T-helper 1 cell treated with Interleukin-12 subunit alpha and Interleukin-12 subunit beta and Interleukin-4 antibody, amounts not matched to agents 30 ng/mL and 1 ng/mL, for 36 hours (primary cell): ENCODE measurements around the gene KBTBD12. TPM values are rescaled to one million over a fixed set of nuclear protein-coding genes. Genes with fewer than 3 reads are reported as not detected.

Source experiments
- intact Hi-C: fragments of 100-400 bp; cut with micrococcal nuclease; formaldehyde crosslinking; loops from one replicate; pipeline ENCODE4 v1.15.1; 2024
- total RNA-seq: library from RNA; stranded (reverse); gene quantifications from 2 replicates; pipeline ENCODE4 v1.2.3, GENCODE V29; 2022

The KBTBD12 gene
- total RNA-seq, 1 donor from 2014 or later: not detected

GRCh38 chr3:127984241-127984975, 69.4 kb downstream of the KBTBD12 start:
- intact Hi-C loops: no loop called here

DNA sequence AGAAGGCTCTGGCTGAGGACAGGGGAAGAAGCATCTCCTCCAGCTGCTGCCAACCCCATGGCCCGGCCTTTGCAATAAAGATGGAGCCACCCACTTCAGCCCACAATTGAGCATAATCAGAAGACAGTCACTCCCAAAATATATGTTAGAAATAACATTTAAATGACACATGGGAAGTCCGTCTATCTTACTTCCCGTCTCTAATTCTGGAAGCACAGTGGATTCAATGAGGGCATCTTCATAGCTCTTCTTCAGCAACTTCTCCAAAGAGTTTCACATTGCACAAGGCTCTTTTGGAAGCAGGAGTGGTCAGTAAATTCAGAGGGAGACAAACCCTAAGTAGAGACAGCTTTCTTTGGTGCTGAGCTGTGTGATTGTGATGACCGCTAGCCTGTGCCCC, 70.2 kb downstream of the KBTBD12 start:
- intact Hi-C loops: no loop called here

DNA sequence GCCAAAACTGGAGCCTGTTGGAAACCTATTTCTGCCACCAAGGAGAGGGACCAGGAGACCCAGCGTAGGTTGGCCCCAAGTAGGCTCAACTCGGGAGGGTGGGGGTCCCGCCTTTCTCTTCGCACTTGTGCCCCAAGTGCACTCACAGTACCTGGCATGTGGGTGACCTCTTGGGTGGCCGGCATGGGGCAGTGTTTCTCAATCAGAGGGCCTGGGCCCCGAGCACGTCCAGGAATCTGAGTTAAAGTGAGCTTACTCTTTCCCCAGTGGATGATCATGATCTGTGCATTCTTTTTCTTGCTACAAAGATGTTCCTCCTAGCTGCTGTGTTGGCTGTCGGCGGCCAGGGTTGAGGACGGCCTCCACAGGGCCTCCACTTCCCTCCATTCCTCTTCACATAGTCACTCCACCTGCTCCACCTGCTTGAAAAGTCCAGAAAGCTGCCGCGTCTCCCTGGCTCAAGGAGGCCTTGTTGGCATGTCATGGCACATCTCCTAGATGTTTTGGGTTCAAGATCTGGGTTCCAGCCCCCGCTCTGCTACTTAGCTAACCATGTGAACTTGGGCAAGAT, 70.7 kb downstream of the KBTBD12 start:
- intact Hi-C loops: no loop called here

- intact Hi-C loops: no loop called here
Observed at GRCh38 chr3:127986803-127987202, 71.8 kb downstream of the KBTBD12 start.

DNA sequence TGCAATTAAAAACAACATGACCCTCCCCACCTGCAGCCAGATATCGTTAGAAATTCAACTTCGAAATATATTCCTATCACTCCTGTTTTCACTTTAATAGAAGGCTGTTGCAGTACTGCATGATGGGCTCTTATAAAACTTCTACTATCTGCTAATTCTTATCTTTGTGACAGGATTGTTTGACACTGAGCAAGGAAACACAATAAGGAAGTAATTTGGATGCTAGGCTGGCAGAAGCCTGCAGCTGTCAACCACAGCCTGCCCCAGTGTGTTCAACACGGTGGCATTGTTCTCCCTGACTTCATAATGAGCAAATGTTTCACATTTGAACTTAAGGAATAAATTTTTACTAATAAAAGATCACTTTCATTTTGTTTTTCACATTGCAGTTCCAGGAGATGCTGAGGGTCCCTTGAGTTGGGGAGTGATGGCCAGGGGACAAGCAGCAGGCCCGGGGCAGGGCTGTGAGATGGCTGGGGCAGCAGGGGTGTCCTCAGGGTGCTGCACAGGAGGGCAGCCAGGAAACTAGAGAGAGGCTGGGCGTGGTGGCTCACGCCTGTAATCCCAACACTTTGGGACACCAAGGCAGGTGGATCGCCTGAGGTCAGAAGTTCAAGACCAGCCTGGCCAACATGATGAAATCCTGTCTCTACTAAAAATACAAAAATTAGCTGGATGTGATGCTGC, 72.4 kb downstream of the KBTBD12 start:
- intact Hi-C loops: no loop called here

- intact Hi-C loops: no loop called here
Observed at GRCh38 chr3:127988770-127989557, 73.9 kb downstream of the KBTBD12 start.

- intact Hi-C loops: no loop called here
Observed at GRCh38 chr3:127990051-127990450, 75.0 kb downstream of the KBTBD12 start.

- intact Hi-C loops: no loop called here
Observed at GRCh38 chr3:127990461-127990860, 75.4 kb downstream of the KBTBD12 start.

DNA sequence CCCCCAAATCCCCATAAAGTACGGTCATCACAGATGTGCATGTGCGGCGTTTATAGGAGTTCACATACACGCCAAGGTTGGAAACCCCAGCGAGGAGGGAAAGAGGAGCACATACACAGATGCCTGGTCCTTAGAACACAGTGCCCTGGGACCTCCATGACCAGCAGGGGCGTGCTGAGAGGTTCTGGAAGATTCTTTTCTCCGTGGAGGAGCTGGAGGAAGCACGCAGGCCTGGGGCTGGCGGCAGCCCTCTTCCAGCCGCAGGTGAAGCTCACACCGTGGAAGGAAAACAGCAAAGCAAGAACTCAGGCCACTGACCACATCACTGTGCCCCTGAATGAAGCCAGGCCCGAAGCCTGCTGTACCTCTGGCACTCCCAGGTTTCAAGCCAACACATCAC, 76.2 kb downstream of the KBTBD12 start:
- intact Hi-C loops: no loop called here

DNA sequence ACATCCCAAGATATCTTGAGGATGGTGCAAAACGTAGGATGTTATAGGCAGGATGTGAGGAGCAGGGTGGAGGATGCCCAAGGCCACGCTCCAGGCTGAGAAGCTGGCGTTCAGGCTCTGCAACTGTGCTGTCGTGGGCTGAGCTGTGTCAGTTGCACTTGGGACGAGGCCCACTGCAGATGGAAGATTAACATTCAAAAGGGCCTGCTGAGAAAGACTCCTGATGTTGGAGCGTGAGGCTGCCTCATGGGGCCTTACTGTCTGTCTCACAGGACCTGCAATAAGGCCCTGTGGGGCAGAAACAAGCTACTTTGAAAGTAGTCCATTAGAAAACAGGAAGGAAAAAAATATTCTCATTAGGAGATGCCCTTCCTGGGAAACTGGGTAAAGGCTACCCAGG, 76.6 kb downstream of the KBTBD12 start:
- intact Hi-C loops: no loop called here

DNA sequence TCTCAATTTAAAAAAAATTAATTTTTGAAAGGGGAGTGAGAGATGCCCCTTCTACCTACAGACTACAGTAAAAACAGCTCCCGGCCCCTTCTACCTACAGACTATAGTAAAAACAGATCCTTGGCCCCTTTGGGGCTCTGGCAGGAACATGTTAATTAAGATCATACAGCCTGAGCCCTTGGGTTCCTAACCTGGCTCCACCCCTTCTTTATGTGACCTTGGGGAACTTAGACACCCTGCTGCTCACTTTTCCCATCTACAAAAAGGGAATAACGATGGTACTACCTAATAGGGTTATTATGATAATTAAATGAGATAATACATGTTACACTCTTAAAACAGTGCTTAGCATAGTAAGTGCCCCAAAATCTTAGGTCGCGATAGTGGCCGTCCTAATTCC, 77.1 kb downstream of the KBTBD12 start:
- intact Hi-C loops: no loop called here

- intact Hi-C loops: no loop called here
Observed at GRCh38 chr3:127994011-127994410, 79.0 kb downstream of the KBTBD12 start.

GRCh38 chr3:127997016-127997415, 82.0 kb downstream of the KBTBD12 start:
- intact Hi-C loops: no loop called here

- intact Hi-C loops: no loop called here
Observed at GRCh38 chr3:127997961-127998360, 82.9 kb downstream of the KBTBD12 start.

DNA sequence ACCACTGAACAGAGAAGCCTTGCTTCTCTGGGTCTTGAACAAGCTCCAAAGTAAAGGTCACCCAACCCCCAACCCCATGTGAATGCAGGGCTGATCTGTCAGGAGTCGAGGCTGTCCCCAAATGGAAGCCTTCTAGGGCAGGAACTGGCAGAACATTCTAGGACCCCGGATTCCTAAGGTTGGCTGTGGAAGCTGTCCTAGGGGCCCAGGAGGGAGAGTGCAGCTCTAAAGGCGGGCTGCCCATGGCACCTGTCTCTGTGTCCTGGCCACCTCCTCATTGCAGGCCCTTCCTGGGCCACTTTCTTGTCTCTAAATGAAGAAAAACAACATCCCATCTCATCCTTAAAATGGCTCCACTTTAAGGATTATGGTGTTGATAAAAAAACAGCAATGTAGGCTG, 83.6 kb downstream of the KBTBD12 start:
- intact Hi-C loops: no loop called here

- intact Hi-C loops: no loop called here
Observed at GRCh38 chr3:127999509-128000106, 84.6 kb downstream of the KBTBD12 start.

DNA sequence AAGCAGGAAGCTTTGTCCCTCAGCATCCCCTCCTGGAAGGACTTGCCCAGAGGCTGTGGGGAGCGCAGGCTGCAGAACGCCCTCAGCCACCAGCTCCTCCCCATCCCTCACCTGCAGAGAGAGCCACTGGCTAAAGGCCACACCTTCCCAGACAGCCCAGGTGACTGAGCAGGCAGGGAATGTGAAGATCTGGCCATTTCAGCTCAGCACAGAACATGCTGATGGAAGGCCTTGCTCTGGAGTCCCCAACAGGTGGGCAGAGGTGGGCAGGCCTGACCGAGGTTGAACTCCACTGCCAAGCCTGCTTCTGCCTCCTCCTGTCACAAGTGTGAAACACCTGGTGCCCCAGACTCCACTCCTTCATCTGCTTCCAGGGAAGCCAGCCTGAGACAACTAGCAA, 86.5 kb downstream of the KBTBD12 start:
- intact Hi-C loops: no loop called here

- intact Hi-C loops: no loop called here
Observed at GRCh38 chr3:128004661-128005060, 89.6 kb downstream of the KBTBD12 start.

DNA sequence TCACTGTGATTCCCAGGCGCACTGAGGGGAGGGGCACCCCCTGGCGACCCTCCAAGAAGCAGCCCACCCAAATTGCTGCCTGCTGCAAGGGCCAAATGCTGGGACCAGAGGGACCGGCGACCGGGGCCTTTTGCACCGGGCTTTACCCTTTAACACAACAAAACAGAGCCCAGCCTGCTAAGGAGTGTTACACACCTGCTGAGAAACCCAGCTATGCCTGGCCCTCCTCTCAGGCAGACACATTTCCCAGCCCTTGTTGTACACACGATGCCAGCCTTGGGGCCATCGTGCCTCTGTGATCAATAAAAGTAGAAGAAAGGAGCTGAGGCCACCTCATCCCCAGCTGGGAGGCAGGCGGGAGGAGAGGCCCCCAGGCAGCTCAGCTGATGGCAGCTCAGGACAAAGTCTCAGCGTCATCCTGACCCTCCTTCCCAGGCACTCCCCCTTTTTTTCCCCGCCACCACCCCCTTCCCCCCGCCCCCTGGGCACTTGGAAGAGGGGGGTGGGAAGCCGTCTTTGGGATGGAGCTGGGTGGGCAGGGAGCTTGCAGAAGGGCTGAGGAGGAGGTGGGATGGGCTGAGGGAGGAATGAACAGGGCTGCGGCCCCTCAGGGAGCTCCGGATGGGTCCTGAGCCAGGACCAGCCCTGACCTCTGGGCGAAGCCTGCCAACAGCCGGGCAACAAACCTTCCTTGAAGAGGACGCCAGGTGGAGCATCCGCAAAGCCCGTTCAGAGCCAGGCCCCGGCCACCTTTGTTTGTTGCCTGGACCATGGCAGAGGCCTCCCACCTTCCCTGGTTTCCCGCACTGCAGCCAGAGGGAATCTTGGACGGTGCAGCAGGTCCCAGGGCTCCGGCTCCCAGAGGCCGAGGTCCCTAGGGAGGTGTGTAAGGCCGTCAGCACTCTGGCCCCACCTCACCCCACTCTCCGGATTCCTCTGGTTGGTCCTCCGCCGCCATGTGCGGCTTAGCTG, 91.3 kb downstream of the KBTBD12 start:
- intact Hi-C loops: no loop called here

GRCh38 chr3:128007033-128007424, 92.0 kb downstream of the KBTBD12 start:
- intact Hi-C loops: no loop called here
